H9 (cell line): Measurements from ENCODE around the gene THSD4. TPM values are rescaled to one million over a fixed set of nuclear protein-coding genes. Genes with fewer than 3 reads are reported as not detected.
A peak's percentile ranks its signal among the peaks of the same experiment; 100 is the strongest.

Source experiments
- DNase-seq: peaks from one replicate; pipeline ENCODE4 v3.0.0-alpha.2; 2017
- H2AFZ ChIP-seq: one replicate; pipeline ENCODE4 v1.6.1; 2013; ENCODE audit warnings: mild to moderate bottlenecking, low read length, control low read depth, moderate library complexity
- H2AK5ac ChIP-seq: 2 replicates; pipeline ENCODE4 v1.6.1; 2013; ENCODE audit warnings: low read length, control low read depth, mixed read lengths; ENCODE audit not compliant: insufficient read length
- H2BK120ac ChIP-seq: one replicate; pipeline ENCODE4 v1.6.1; 2013; ENCODE audit warnings: low read depth, mild to moderate bottlenecking, low read length, control low read depth, inconsistent platforms; ENCODE audit not compliant: poor library complexity, severe bottlenecking
- H2BK12ac ChIP-seq: 2 replicates; pipeline ENCODE4 v1.6.1; 2013; ENCODE audit warnings: low read length, control low read depth, mixed read lengths, low read depth; ENCODE audit not compliant: insufficient read length
- H2BK15ac ChIP-seq: 2 replicates; pipeline ENCODE4 v1.6.1; 2013; ENCODE audit warnings: low read depth, low read length, control low read depth
- H2BK20ac ChIP-seq: one replicate; pipeline ENCODE4 v1.6.1; 2013; ENCODE audit warnings: low read depth, mild to moderate bottlenecking, low read length, control low read depth, inconsistent platforms; ENCODE audit not compliant: poor library complexity, severe bottlenecking
- H2BK5ac ChIP-seq: 2 replicates; pipeline ENCODE4 v1.6.1; 2013; ENCODE audit warnings: low read length, control low read depth, mixed read lengths; ENCODE audit not compliant: insufficient read length
- H3K14ac ChIP-seq: 2 replicates; pipeline ENCODE4 v1.6.1; 2013; ENCODE audit warnings: low read length, control low read depth; ENCODE audit not compliant: insufficient read depth
- H3K18ac ChIP-seq: 2 replicates; pipeline ENCODE4 v1.6.1; 2013; ENCODE audit warnings: low read depth, mild to moderate bottlenecking, mixed read lengths, low read length, control low read depth; ENCODE audit not compliant: insufficient read length
- H3K23ac ChIP-seq: 2 replicates; pipeline ENCODE4 v1.6.1; 2013; ENCODE audit warnings: low read length, control low read depth, mixed read lengths, low read depth; ENCODE audit not compliant: insufficient read length
- H3K23me2 ChIP-seq: 2 replicates; pipeline ENCODE4 v1.6.1; 2013; ENCODE audit warnings: low read depth, mild to moderate bottlenecking, mixed read lengths, low read length, control low read depth; ENCODE audit not compliant: insufficient read length, poor library complexity, severe bottlenecking
- H3K27ac ChIP-seq: 2 replicates; pipeline ENCODE4 v1.5.1; 2013; ENCODE audit warnings: low read length, control low read depth, mixed read lengths, low read depth; ENCODE audit not compliant: insufficient read length
- H3K27me3 ChIP-seq: 2 replicates; pipeline ENCODE4 v1.6.1; 2013; ENCODE audit warnings: low read length, control low read depth, inconsistent platforms; ENCODE audit not compliant: insufficient read depth
- H3K4ac ChIP-seq: 2 replicates; pipeline ENCODE4 v1.6.1; 2013; ENCODE audit warnings: low read depth, mild to moderate bottlenecking, control low read depth, inconsistent platforms, low read length, moderate library complexity
- H3K4me1 ChIP-seq: 2 replicates; pipeline ENCODE4 v1.6.1; 2013; ENCODE audit warnings: low read length, control low read depth, inconsistent platforms; ENCODE audit not compliant: insufficient read depth
- H3K4me2 ChIP-seq: 2 replicates; pipeline ENCODE4 v1.6.1; 2013; ENCODE audit warnings: low read length, control low read depth, mixed read lengths; ENCODE audit not compliant: insufficient read length, insufficient read depth
- H3K56ac ChIP-seq: 2 replicates; pipeline ENCODE4 v1.6.1; 2013; ENCODE audit warnings: low read depth, mild to moderate bottlenecking, mixed read lengths, low read length, control low read depth; ENCODE audit not compliant: insufficient read length
- H3K79me1 ChIP-seq: 2 replicates; pipeline ENCODE4 v1.6.1; 2013; ENCODE audit warnings: low read depth, mild to moderate bottlenecking, moderate library complexity, low read length, control low read depth, inconsistent platforms; ENCODE audit not compliant: insufficient read depth, poor library complexity, severe bottlenecking
- H3K79me2 ChIP-seq: 2 replicates; pipeline ENCODE4 v1.6.1; 2013; ENCODE audit warnings: low read length, control low read depth, inconsistent platforms; ENCODE audit not compliant: insufficient read depth
- H3K9ac ChIP-seq: 2 replicates; pipeline ENCODE4 v1.6.1; 2013; ENCODE audit warnings: low read length, control low read depth, mixed read lengths; ENCODE audit not compliant: insufficient read length; ENCODE audit errors: extremely low read depth
- H3K9me3 ChIP-seq: one replicate; pipeline ENCODE4 v1.6.1; 2013; ENCODE audit warnings: low read depth, low read length, inconsistent platforms; ENCODE audit not compliant: control insufficient read depth
- H3T11ph ChIP-seq: one replicate; pipeline ENCODE4 v1.6.1; 2013; ENCODE audit warnings: mild to moderate bottlenecking, low read length, control low read depth, inconsistent platforms
- H4K20me1 ChIP-seq: one replicate; pipeline ENCODE4 v1.6.1; 2013; ENCODE audit not compliant: control insufficient read depth, insufficient read length, insufficient read depth
- H4K5ac ChIP-seq: 2 replicates; pipeline ENCODE4 v1.6.1; 2013; ENCODE audit warnings: low read depth, mild to moderate bottlenecking, mixed read lengths, low read length, control low read depth; ENCODE audit not compliant: insufficient read length
- H4K8ac ChIP-seq: replicated peaks from 2 replicates; pipeline ENCODE4 v1.6.1; 2013; ENCODE audit warnings: low read length, control low read depth, mixed read lengths, low read depth; ENCODE audit not compliant: insufficient read length
- H4K91ac ChIP-seq: 2 replicates; pipeline ENCODE4 v1.6.1; 2013; ENCODE audit warnings: low read depth, mild to moderate bottlenecking, moderate library complexity, mixed read lengths, low read length, control low read depth; ENCODE audit not compliant: insufficient read length
- H3K27ac Mint-ChIP-seq, 3 experiments: 2 replicates in 2 of 3; 3 replicates in 1 of 3; pipeline ENCODE4 v1.8.0; 2020 to 2021; ENCODE audit warnings: mixed read lengths in 3 of 3, mild to moderate bottlenecking in 1 of 3, moderate library complexity in 1 of 3
- H3K27me3 Mint-ChIP-seq: 2 replicates; pipeline ENCODE4 v1.8.0; 2021; ENCODE audit warnings: low read depth, mild to moderate bottlenecking, moderate library complexity, mixed read lengths
- H3K36me3 Mint-ChIP-seq, 3 experiments: 2 replicates in 2 of 3; 3 replicates in 1 of 3; pipeline ENCODE4 v1.8.0; 2020 to 2021; ENCODE audit warnings: low read depth in 3 of 3, mixed read lengths in 3 of 3; ENCODE audit not compliant: insufficient read depth in 1 of 3
- H3K4me1 Mint-ChIP-seq, 2 experiments: 2 replicates each; pipeline ENCODE4 v1.8.0; 2020; ENCODE audit warnings: mixed read lengths in 2 of 2
- H3K4me3 Mint-ChIP-seq, 2 experiments: 2 replicates in 1 of 2; 3 replicates in 1 of 2; pipeline ENCODE4 v1.8.0; 2020 to 2021; ENCODE audit warnings: mild to moderate bottlenecking in 2 of 2, mixed read lengths in 2 of 2, moderate library complexity in 1 of 2
- H3K9me3 Mint-ChIP-seq, 2 experiments: 2 replicates in 1 of 2; 3 replicates in 1 of 2; pipeline ENCODE4 v1.8.0; 2020; ENCODE audit warnings: mild to moderate bottlenecking in 2 of 2, mixed read lengths in 2 of 2, moderate library complexity in 1 of 2
- CTCF ChIP-seq: fragments of 200-600 bp; sonication (generic); conservative IDR thresholded peaks from 3 replicates; pipeline ENCODE4 v1.8.0; 2021; ENCODE audit warnings: antibody characterized with exemption, mild to moderate bottlenecking
- WGBS: extraction: QIAGEN DNeasy Blood & Tissue Kit; methylation state at CpG from one replicate; pipeline ENCODE4 v1.1.7; 2013; ENCODE audit warnings: missing lambda C conversion rate, low lambda C conversion rate, mixed read lengths; ENCODE audit not compliant: insufficient read length; ENCODE audit errors: extremely low coverage; 5-methylcytosine and 5-hydroxymethylcytosine counted together
- total RNA-seq: library from RNA; stranded (reverse); gene quantifications from 2 replicates; pipeline ENCODE4 v1.2.1, GENCODE V29; 2021

THSD4 gene
- total RNA-seq, 1 experiment from 2014 or later: 5.5 TPM

GRCh38 chr15:71448688-71449114 is 333.4 kb downstream of the THSD4 start:
- Histone ChIP-seq H3K9me3 (no peaks in the 10 kb centered on the region), H3T11ph (no peak overlapping the region), H3K27me3 (no peaks in the 10 kb centered on the region), H3K56ac (no peak overlapping the region), H2BK20ac (no peak overlapping the region), H3K23ac (no peak overlapping the region), H2AK5ac (no peak overlapping the region), H3K9ac (no peak overlapping the region), H3K4me1 (no peaks in the 10 kb centered on the region), H2AFZ (no peak overlapping the region), H3K18ac (no peak overlapping the region), H3K79me2 (no peaks in the 10 kb centered on the region), H4K5ac (no peak overlapping the region), H2BK12ac (no peak overlapping the region), H3K79me1 (no peaks in the 10 kb centered on the region), H4K8ac (no peak overlapping the region), H3K4ac (no peak overlapping the region), H3K4me2 (no peak overlapping the region), H2BK15ac (no peak overlapping the region), H3K23me2 (no peaks in the 10 kb centered on the region), H3K14ac (no peak overlapping the region), H2BK5ac (no peak overlapping the region), H4K20me1 (no peaks in the 10 kb centered on the region), H3K27ac (no peak overlapping the region), H2BK120ac (no peak overlapping the region), H4K91ac (no peak overlapping the region)
- WGBS: no CpG with 5 or more reads among the region's 2 CpGs
- Mint-ChIP-seq H3K9me3 (no peaks in the 10 kb centered on the region), H3K27me3 (no peaks in the 10 kb centered on the region), H3K27ac (no peak overlapping the region), H3K36me3 (no peaks in the 10 kb centered on the region), H3K4me3 (no peak overlapping the region), H3K4me1 (peaks cover 13 to 16% of the 10 kb centered on the region in 2 experiments)
- TF ChIP-seq CTCF: peak; percentile 84
- DNase-seq: peak; percentile 63
